Parathyroid adenoma (tissue), 2 donors: ENCODE data around the gene CAMTA1.

ENCODE experiments used
- H2AFZ ChIP-seq: fragments of 300-600 bp; sonication (generic); one replicate; pipeline ENCODE4 v1.7.0; 2017; ENCODE audit warnings: antibody characterized with exemption, mild to moderate bottlenecking
- H3K27ac ChIP-seq: fragments of 300-600 bp; sonication (generic); one replicate; pipeline ENCODE4 v1.7.0; 2017
- H3K27me3 ChIP-seq: fragments of 300-600 bp; sonication (generic); one replicate; pipeline ENCODE4 v1.7.0; 2017; ENCODE audit warnings: low read length; ENCODE audit not compliant: control insufficient read depth, insufficient read depth
- H3K36me3 ChIP-seq: fragments of 300-600 bp; sonication (generic); one replicate; pipeline ENCODE4 v1.7.0; 2017; ENCODE audit warnings: low read length; ENCODE audit not compliant: control insufficient read depth, insufficient read depth
- H3K4me1 ChIP-seq: fragments of 300-600 bp; sonication (generic); one replicate; pipeline ENCODE4 v1.7.0; 2017; ENCODE audit warnings: control low read depth
- H3K4me2 ChIP-seq: fragments of 300-600 bp; sonication (generic); one replicate; pipeline ENCODE4 v1.7.0; 2017; ENCODE audit warnings: low read length
- H3K4me3 ChIP-seq: fragments of 300-600 bp; sonication (generic); one replicate; pipeline ENCODE4 v1.7.0; 2017; ENCODE audit warnings: low read depth, low read length
- H3K79me2 ChIP-seq: fragments of 300-600 bp; sonication (generic); one replicate; pipeline ENCODE4 v1.7.0; 2017; ENCODE audit warnings: control low read depth
- H3K9ac ChIP-seq: fragments of 300-600 bp; sonication (generic); one replicate; pipeline ENCODE4 v1.7.0; 2017; ENCODE audit warnings: mild to moderate bottlenecking
- H3K9me3 ChIP-seq: fragments of 300-600 bp; sonication (generic); one replicate; pipeline ENCODE4 v1.7.0; 2017; ENCODE audit warnings: low read length; ENCODE audit not compliant: control insufficient read depth
- TF ChIP-seq, protein P1 (sequence below): fragments of 300-600 bp; sonication (generic); IDR thresholded peaks from one replicate; pipeline ENCODE4 v1.7.0; 2017; ENCODE audit warnings: antibody characterized with exemption, mild to moderate bottlenecking
- donor health status: primary hyperparathyroidism.

CAMTA1 gene

DNA sequence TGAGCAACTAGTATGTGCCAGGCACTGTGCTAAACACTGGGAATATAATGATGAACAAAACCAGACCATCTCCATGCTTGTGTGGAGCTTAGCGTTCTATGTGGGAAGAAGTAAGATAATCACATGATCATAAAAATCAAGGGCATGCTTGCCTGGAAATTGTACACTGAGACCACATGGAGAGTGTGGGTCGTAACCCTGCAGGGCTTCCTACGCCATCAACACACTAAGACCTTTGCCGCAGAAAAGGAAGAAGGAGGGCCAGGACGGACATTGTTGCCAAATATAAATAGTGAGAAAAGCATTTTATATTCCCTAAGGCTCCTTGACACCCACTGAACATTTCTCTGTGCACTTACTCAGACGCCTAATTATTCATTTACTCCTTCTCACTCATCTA is 597.7 kb downstream of the CAMTA1 start:
- TF ChIP-seq, protein P1, sequence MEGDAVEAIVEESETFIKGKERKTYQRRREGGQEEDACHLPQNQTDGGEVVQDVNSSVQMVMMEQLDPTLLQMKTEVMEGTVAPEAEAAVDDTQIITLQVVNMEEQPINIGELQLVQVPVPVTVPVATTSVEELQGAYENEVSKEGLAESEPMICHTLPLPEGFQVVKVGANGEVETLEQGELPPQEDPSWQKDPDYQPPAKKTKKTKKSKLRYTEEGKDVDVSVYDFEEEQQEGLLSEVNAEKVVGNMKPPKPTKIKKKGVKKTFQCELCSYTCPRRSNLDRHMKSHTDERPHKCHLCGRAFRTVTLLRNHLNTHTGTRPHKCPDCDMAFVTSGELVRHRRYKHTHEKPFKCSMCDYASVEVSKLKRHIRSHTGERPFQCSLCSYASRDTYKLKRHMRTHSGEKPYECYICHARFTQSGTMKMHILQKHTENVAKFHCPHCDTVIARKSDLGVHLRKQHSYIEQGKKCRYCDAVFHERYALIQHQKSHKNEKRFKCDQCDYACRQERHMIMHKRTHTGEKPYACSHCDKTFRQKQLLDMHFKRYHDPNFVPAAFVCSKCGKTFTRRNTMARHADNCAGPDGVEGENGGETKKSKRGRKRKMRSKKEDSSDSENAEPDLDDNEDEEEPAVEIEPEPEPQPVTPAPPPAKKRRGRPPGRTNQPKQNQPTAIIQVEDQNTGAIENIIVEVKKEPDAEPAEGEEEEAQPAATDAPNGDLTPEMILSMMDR, result no peak
- Histone ChIP-seq H3K4me3 (no peak overlapping the region), H3K36me3 (no peaks in the 10 kb centered on the region), H3K4me2 (no peak overlapping the region), H2AFZ (no peak overlapping the region), H3K27ac (no peak overlapping the region), H3K79me2 (no peaks in the 10 kb centered on the region), H3K9ac (no peak overlapping the region), H3K4me1 (peaks cover 11% of the 10 kb centered on the region), H3K27me3 (no peaks in the 10 kb centered on the region), H3K9me3 (peaks cover 3% of the 10 kb centered on the region)

DNA sequence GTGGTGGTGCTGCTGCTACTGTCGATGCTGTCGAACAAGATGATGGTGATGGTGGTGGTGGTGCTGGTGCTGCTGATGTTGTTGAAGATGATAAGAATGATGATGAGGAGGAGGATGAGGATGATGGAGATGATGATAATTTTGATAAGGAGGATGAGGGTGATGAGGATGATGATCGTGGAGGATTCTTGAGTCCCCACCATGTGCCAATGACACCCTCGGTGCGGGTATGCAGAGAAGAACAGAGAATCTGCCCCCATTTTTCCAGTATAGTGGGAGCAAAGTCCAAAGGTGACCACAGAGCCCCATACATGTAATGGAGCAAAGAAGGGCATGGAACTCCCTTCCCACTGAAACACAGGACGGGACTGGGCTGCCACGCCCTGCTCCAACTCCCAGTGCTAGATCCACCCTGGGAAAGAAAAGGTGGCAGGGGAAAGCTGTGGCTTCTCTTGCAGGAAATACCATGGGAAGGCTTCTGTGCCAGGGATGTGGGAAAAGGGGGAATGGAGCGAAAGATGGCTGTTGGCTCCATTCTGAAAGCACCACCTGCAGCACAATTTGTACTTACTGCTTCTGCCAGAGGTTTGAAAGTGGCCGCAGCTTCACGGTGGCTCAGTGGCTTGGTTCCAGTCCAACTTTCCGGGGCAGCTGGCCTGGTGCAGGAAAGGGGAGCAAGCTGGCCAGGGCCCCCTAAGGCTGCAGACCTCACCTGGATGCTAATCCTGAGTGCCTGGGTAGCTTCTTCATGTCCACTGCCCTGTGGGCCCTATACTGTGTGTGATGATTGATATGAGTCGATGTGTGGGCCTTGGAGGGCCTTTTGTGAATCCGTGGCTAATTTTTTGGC is 598.6 kb downstream of the CAMTA1 start:
- Histone ChIP-seq H2AFZ (no peak overlapping the region), H3K9ac (no peak overlapping the region), H3K4me1 (peaks cover 19% of the 10 kb centered on the region), H3K4me2 (no peak overlapping the region), H3K36me3 (no peaks in the 10 kb centered on the region), H3K27ac (no peak overlapping the region), H3K79me2 (no peaks in the 10 kb centered on the region), H3K27me3 (no peaks in the 10 kb centered on the region), H3K4me3 (no peak overlapping the region), H3K9me3 (peaks cover 3% of the 10 kb centered on the region)
- TF ChIP-seq, protein P1, result no peak

DNA sequence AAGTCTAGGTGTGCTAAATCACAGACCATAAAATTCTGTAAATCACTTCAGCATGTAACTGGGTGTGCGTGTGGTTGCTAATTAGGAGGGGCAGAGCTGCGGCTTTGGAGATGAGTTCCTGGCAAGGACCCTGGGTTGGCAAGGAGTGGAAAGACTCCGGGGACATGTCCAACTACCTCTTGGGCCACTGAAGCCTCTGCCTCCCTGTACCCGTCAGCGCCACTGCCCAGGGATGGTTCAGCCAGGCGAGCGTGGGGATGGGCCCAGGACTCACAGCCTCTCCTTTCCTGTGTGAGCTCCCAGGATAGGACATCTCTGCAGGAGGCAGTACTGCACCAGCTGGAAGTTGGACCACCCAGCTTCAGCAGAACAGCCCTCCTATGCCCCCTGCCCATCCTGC is 599.4 kb downstream of the CAMTA1 start:
- Histone ChIP-seq H3K4me1 (peaks cover 16% of the 10 kb centered on the region), H3K27ac (no peak overlapping the region), H3K79me2 (no peaks in the 10 kb centered on the region), H2AFZ (no peak overlapping the region), H3K9me3 (peaks cover 3% of the 10 kb centered on the region), H3K9ac (no peak overlapping the region), H3K36me3 (no peaks in the 10 kb centered on the region), H3K27me3 (no peaks in the 10 kb centered on the region), H3K4me2 (no peak overlapping the region), H3K4me3 (no peak overlapping the region)
- TF ChIP-seq, protein P1, result no peak

DNA sequence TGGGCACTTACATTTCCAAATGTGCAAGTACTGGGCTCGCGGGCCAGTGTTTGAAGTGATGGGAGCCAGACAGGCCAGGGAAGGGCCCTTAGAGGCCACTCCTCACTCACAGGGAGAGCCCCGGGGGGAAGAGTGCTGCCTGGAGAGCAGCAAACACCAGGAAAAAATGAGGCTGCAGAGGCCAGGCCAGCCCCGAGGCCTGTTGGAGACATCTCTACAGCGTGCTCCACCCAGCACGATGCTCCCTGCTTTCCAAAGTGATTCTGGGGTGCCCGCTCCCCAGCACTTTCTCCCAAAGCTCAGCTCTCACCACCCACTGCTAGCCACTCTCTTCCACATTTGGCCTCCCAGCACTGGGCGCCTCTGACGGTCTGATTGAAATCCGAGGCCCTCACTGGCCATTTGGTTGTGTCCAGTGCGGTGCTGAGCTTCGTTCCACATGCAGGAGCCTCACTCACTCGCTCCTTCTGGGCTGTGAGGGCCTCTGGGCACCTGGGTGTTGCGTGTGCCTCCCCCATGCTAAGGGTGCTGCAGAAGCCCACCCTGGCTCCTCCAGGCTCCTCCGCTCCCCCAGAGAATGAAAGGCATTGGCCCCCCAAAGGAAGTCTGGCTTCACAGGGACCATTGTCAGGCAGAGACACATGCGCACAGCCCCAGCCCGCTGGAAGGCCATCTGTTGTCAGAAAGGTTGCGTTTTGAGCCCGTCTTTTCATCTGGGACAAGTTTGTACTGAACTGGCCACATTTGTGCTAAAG is 600.4 kb downstream of the CAMTA1 start:
- no peaks in the 10 kb centered on the region for H3K79me2 ChIP-seq
- H3K9me3 ChIP-seq, result peaks cover 3% of the 10 kb centered on the region
- peaks cover 10% of the 10 kb centered on the region for H3K4me1 ChIP-seq
- H3K36me3 ChIP-seq, result no peaks in the 10 kb centered on the region
- no peak overlapping the region for H3K4me2 ChIP-seq
- TF ChIP-seq, protein P1, result no peak
- H3K4me3 ChIP-seq, result no peak overlapping the region
- no peak overlapping the region for H3K27ac ChIP-seq
- no peak overlapping the region for H2AFZ ChIP-seq
- H3K27me3 ChIP-seq, result no peaks in the 10 kb centered on the region
- H3K9ac ChIP-seq, result no peak overlapping the region
